RKO (cell line): ENCODE data around the gene C12orf43.

Experiments used
- DNase-seq: peaks from one replicate; pipeline ENCODE4 v3.0.0-alpha.2; 2016; ENCODE audit warnings: low spot score

C12orf43 gene

DNA sequence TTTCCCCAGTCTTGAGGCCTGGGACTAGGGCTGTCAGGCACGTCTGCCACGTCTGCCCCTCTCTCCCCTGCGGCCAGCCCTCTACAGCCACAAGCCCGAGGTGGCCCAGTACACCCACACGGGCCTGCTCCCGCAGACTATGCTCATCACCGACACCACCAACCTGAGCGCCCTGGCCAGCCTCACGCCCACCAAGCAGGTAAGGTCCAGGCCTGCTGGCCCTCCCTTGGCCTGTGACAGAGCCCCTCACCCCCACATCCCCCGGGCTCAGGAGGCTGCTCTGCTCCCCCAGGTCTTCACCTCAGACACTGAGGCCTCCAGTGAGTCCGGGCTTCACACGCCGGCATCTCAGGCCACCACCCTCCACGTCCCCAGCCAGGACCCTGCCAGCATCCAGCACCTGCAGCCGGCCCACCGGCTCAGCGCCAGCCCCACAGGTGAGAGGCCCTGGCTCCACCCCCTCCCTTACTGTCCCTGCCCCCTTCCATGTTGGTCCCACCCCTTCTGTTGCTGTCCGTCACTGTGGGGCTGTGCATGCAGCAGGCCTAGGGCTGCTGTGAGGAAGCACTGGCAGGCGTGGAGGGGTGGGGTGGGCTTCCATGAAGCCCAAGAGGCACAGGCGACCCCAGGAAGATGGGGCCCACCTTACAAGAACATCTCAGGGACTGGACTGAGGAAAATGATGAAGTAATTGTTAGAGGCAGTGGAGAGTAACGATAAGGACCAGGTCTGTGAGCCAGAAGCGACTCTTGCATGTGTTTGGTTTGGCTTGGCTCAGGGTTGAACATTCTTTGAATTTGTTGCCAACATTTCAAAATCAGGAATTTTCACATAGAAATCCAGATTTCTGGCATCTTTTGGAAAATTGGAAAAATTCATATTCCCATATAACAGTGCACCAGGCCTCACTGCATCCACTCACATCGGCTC, 16.8 kb downstream of the C12orf43 start:
- no peak for DNase-seq

- DNase-seq = no peak
Measured at GRCh38 chr12:120998435-120998834, 17.9 kb downstream of the C12orf43 start.

GRCh38 chr12:120997448-120997847, 18.8 kb downstream of the C12orf43 start:
- DNase-seq = no peak

DNA sequence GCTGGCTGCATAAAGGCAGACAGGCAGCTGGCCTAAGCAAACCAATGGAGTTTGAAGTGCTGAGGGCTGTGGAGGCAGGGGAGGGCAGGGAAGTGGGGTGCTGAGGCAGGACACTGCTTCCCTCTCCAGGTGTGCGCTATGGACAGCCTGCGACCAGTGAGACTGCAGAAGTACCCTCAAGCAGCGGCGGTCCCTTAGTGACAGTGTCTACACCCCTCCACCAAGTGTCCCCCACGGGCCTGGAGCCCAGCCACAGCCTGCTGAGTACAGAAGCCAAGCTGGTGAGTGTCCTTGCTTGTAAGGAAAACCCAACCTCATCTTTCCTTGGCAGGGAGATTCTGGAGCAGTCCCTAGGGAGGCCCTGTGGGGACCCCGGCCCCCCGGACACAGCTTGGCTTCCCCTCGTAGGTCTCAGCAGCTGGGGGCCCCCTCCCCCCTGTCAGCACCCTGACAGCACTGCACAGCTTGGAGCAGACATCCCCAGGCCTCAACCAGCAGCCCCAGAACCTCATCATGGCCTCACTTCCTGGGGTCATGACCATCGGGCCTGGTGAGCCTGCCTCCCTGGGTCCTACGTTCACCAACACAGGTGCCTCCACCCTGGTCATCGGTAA, 20.0 kb downstream of the C12orf43 start:
- DNase-seq = no peak

DNA sequence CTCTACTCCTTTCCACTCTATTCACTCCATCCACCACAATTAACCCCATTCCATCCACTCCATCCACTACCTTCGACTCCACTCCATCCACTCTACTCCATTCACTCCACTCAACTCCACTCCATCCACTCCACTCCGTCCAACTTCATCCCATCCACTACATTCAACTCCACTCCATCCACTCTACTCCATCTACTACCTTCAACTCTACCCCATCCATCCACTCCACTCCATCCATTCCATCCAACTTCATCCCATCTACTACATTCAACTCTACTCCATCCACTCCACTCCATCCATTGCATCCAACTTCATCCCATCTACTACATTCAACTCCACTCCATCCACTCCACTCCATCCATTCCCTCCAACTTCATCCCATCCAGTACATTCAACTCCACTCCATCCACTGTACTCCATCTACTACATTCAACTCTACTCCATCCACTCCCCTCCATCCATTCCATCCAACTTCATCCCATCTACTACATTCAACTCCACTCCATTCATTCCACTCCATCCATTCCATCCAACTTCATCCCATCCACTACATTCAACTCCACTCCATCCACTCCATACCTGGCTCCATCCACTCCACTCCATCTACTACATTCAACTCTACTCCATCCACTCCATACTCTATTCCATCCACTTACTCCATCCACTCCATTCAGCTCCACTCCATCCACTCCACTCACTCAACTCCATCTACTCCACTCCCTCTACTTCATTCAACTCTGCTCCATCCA, 21.5 kb downstream of the C12orf43 start:
- DNase-seq = no peak

DNA sequence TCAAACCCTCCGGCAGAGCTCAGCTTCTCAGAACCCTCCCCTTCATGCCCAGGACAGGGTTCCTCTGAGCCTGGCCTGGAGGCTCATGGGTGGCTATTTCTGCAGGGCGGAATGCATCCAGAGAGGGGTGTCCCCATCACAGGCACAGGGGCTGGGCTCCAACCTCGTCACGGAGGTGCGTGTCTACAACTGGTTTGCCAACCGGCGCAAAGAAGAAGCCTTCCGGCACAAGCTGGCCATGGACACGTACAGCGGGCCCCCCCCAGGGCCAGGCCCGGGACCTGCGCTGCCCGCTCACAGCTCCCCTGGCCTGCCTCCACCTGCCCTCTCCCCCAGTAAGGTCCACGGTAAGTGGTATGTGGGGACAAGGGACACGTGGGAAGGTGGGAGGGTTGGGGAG, 22.2 kb downstream of the C12orf43 start:
- no peak for DNase-seq

DNA sequence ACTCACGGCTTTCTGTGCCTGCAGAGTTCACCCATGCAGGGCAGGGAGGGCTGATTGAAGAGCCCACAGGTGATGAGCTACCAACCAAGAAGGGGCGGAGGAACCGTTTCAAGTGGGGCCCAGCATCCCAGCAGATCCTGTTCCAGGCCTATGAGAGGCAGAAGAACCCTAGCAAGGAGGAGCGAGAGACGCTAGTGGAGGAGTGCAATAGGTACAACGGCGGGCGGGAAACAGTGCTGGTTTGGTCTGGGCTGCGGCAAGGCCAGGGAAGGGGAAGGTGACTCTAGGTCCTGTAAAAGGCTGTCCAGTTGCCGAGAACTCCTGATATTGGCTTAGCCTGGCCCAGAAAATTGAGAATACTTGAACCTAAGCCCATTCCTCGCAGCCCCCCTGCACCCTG, 22.8 kb downstream of the C12orf43 start:
- DNase-seq = no peak

DNA sequence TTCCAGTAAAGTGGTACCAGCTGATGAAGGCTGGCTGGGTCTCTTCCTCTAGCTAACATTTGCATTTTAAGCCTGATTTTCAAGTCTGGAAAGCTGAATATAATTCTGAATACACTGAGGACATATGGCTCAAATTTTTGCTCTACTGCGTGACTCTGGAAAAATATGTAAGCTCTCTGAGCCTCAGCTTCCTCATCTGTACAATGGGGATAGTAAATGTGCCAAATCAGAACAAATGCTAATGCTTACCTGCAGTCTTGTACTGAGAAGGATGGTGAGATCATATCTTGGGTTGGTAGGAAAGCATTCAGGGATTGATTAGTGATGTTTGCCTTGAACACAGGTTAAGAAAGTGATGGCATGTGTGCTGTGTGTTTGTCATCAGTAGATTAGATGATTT, 23.3 kb downstream of the C12orf43 start:
- no peak for DNase-seq

- DNase-seq = no peak
Measured at GRCh38 chr12:120991965-120992364, 24.3 kb downstream of the C12orf43 start.

- DNase-seq = no peak
Measured at GRCh38 chr12:120990487-120991055, 25.7 kb downstream of the C12orf43 start.

- DNase-seq = no peak
Measured at GRCh38 chr12:120989687-120990086, 26.6 kb downstream of the C12orf43 start.

DNA sequence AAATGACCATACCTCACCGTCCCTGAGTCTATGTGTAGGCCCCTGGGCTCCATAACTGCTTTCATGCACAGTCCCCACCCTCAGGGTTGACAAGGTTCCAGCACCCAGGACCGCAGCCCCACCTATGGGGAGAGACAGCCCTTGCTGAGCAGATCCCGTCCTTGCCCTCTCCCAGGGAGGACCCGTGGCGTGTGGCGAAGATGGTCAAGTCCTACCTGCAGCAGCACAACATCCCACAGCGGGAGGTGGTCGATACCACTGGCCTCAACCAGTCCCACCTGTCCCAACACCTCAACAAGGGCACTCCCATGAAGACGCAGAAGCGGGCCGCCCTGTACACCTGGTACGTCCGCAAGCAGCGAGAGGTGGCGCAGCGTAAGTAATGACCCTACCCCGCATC, 27.6 kb downstream of the C12orf43 start:
- DNase-seq = no peak

- no peak for DNase-seq
Measured at GRCh38 chr12:120988234-120988633, 28.1 kb downstream of the C12orf43 start.

GRCh38 chr12:120984351-120984898, 31.9 kb downstream of the C12orf43 start:
- DNase-seq = no peak

DNA sequence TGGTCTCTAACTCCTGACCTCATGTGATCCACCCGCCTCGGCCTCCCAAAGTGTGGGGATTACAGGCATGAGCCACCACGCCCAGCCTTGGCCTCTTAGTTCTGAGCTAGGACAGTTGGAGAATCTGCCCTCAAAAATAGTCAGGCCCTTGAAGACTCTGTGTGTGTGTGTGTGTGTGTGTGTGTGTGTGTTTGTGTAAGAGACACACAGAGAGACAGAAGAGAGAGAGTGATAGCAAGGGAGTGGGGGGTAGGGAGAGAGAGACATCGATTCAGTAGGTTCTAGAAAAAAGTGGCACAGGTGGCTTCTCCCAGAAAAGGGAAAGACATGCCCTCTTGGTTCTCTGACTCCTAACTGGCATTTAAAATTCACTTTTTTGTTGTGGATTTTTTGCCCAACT, 32.5 kb downstream of the C12orf43 start:
- DNase-seq = no peak

GRCh38 chr12:120982659-120983058, 33.6 kb downstream of the C12orf43 start:
- no peak for DNase-seq

GRCh38 chr12:120981407-120981941, 34.8 kb downstream of the C12orf43 start:
- no peak for DNase-seq

DNA sequence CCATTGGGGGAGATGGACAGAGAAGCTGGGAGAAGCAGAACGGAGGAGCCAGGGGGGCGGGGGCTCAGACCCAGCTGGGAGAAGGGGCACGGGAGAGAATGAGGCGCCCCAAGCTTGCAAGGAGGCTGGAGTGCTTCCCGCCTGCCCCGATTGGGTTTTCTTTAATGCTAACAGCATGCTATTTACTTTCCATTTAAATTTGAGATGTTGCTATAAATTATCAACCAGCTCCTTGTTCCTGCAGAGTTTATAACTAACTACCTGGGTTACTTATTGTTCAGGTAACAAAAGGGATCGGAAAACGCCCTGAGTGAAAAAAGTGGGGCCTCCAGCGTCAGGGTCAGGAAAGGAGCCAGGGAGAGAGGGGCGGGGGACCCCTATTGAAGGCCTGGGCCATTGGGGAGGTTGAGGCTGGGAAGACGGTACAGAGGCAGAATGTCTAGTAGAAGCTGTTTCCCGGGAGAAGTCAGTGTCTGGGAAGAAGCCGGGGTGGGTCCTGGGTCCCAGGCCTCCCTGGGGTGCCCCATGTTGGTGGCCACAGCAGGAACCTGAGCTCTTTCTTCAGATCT, 35.4 kb downstream of the C12orf43 start:
- no peak for DNase-seq

DNA sequence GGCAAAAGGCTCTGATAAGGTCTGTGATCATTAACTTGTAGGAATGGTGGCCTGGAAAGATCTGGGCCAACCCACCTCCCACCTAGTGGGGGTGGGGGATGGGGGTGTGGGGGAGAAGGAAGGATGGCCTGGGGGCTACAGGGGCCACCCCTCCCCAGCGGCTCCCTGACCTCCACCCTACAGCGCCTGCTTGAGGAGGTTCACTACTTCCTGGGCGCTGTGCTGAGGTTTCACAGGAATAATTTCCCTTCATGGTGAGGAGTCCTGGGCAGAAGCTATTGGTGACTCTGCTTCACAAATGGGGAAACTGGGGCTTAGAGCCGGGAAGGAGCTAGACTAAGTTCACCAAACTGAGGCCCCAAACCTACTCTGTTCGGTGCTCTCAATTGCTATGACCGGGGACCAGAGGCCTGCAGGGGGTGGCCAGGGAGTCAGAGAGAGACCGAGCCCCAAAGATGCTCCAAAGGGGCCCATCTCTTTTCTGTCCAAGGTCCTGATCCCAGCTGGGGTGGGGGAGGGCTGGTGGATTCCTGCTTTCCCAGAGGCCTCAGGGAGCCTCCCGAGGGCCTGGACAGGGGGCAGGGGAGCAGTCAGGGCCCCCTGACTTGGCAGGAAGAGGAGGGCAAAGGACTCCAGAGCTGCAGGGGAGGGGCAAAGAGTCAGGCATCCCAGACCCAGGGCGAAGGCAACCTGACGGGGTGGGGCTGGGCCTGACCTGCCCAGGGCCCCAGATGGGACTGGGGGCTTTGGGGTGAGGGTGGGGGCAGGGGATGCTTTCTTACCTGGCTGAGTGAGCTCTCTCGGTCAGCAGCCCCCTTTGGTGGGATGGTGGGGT, 36.2 kb downstream of the C12orf43 start:
- DNase-seq = no peak

DNA sequence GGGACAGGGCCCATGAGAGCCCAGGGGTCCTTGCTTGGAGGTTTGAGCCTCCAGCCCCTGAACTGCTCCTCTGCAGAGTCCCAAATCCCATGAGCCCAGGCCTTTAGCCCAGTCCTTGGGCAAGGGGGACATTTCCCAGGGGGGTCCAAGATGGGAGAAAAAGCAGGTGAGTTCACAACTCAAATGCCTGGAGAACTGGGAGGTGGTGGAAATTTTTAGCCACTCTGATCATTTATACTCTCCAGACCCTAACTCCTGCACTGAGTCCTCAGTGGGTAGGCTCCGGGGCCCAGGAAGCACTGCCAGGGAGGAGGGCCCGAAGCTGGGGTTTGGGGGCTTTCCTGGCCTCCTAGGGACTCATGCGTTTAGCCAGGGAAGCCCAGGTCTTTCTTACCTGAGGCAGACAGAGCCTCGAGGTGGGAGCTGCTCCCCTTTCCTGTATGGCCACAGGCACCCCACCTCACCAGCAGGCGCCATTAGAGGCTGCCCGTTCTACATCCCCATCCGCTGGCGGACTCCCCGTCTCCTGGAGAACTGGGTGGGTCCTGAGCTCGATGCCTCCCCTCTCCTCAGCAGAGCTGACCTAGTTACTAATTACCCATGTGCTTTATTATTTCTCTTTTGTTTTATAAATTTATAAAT, 36.9 kb downstream of the C12orf43 start:
- DNase-seq = no peak
